NK-92 treated with Interleukin-12 subunit alpha and Interleukin-12 subunit beta, amount 100 ng/mL, for 24 hours (cell line): ENCODE measurements around the gene PCGF2.

ENCODE experiments used
- DNase-seq: peaks from one replicate; lab custom pipeline; 2025; lab: John Stamatoyannopoulos, UW

Gene PCGF2

DNA sequence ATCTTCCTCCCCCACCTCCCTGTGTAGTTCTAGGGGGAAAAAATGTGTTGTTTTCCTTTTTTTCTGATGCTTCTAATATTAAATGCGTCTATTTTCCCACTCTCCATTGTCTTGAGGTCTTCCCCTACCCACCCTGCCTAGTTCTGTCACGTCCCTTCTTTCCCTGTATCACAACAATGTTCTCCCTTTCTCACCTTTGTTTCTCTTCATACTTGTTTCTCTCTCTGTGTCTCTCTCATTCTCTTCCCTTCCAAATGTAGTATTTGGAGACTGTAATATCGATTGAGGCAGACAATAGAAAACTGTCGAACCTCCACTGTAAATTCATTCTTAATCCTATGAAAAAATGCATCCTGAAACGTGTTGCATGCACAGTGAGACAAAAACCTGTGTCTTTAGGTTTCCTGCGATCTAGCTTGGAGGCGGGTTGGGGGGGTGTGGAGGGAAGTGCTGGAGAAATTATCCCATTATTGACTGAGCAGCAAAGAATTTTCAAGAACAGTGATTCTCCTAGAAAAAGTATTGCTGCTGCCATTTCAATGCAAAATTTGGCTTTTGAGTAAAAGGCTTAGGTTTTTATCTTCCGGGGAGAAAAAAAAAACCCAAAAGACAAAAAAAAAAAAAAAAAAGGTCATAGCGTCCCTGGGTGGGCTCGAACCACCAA lies 3.1 kb upstream of the PCGF2 start:
- DNase-seq, result no peak

DNA sequence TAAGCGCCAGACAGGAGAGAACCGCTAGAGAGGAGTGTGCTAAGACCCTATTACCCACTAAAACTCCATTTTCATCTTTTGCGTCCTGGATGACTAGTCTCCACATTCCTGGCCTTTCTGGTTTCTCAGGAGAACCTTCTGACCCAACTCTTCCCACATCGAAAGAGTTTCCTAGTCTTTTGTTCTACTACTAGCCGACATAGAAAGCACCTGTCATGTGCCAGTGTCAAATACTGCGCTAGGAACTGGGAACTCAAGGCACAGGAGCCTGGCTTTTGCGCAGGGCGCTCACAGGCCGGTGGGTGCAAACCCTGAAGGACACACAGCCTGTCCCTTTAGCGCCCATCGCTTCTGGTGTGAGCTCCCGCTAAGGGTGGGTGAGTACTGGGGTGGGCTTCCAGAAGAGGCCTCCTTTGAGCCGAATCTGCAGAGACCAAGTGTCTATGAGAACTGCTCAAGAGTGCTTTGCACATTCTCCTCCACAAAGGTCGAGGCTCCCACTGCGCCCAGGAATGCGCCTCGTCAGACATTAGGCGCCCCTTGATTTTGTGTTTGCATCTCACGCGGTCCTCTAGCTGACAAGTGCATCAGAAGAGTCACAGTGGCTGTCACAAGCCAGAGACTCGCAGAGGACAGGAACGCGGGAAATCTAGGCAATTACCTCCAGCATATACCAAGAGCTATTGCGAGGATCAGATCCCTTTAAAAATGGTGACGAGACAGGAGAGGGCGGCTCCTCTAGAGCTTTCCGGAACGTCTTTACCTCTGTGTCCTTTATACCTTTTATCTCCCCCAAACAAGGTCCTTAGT lies 2.4 kb upstream of the PCGF2 start:
- DNase-seq, result no peak

DNA sequence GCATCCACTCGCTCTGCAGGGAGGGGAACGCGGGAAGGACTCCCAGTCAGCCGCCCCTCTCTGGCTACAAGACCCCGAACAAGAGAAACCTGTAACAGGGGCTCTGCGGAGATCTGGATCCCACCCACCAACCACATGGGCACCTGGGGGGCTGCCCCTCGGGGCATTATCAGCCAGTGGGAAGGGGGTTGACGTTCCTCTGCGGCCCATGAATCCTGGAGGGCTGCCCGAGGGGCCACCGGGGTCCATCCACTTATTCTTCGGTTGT lies 1.8 kb upstream of the PCGF2 start:
- DNase-seq, result no peak

DNA sequence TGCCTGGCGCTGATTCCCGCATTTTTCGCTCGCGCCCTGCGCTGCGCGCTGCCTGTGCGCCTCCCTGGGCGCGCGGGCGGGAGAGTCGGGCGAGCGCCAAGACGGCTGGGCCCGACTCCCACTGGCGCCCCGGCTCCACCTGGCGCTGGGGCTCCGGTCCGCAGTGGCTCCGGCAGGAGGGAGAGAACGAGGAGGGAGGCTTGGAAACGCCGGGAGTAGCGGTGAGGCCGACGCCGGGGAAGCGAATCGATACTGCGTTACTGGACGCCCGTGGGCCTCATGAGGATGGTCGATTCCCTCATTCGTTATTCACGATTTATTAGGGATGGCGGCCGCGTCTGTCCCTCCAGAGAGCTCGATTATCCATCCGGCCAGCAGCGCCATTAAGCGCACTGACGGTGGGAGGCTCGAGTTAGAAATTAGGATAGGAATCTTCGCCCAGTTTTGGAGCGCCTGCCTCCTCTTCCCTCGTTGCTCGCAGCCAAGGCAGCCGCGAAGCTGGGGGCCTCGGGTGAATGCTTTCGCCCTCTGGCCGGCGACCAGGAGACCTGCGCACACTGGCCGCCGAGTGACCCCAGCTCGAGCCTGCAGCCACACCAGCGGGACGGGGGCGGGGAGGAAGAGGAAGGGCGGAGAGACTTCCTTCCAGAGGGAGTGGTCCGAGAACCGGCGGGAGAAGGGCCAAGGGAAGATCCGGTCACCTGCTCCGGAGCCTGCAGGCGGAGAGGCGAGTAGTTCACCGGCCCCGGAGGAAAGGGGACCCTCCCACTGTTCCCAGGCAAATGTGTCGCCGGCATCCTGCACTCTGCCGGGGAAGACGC lies 1.3 kb upstream of the PCGF2 start:
- DNase-seq, result no peak

DNA sequence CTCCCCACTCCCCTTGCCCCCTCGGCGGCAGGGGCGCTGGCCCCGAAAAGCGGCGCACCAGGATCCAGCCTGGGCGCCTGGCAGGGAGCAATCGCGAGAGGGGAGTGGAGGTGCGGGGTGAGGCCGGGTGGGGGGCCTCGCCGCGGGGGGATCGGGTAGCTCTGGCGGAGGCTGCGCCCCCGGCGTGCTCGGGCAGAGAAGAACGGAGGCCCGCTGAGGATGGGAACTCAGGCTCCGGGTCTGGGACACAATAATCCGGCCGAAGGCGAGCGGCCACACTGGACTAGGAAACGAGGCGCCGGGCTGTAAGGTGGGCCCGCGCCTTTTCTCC lies 721 bp upstream of the PCGF2 start:
- no peak for DNase-seq

DNA sequence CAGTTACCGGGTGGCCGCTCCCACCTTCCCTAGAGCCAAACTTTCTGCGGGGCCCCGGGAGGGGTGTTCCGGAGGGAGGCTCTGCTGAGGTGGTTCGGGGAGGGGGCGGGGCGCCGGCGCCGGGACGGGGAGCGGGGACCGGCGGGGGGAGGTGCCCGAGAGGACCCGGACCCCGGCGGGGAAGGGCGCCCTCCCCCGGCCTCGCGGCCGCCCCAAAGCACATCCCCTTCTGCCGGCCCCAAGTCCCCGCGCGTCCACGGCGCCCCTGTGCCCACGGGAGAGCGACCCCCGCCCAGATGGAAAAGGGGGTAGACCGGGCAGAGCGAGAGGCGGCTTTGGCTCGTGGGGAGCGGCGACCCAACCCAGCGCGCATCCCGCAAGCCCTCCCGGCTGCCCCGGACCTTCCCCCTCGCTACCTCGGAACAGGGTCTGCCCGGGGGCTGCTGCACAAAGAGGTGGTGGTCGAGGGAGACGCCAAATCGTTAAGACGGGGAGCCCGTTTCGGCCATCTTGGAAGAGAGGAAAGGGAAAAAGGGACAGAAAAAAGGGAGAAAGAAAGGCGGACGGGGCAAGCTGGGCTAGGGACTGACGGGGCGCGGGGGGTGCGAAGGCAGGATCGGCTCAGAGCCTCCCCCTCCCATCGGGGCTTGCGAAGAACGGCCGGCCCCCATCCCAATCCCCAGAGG lies 530 bp downstream of the PCGF2 start:
- no peak for DNase-seq

DNA sequence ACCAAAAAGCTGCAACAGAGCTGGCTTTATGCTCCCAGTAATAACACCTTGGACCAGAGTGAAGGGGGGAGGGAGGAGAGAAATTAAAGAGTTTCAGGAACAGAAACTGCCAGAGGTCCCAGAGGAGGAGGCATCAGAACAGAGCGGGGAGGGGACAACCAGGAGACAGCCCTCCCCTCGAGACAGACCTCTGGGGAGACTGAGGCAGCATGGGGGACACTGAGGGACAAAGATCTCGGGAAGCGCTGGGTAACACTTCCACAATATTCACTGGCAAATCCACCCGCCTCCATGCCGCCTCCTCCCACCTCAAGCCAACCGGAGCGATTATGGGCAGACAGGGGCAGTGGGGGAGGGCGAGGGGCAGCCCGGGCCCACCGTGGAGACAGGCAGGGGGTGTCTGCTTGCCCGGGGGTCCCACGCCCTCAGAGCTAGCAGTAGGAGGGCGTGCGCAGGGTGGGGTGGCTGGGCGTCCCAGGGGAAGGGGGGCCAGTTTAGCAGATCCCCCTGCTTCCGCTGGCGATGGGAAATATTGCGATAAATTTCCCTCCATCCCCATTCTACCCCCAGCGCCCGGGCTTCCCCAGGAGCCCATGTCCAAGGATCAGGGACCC lies 1.2 kb downstream of the PCGF2 start:
- DNase-seq, result no peak

DNA sequence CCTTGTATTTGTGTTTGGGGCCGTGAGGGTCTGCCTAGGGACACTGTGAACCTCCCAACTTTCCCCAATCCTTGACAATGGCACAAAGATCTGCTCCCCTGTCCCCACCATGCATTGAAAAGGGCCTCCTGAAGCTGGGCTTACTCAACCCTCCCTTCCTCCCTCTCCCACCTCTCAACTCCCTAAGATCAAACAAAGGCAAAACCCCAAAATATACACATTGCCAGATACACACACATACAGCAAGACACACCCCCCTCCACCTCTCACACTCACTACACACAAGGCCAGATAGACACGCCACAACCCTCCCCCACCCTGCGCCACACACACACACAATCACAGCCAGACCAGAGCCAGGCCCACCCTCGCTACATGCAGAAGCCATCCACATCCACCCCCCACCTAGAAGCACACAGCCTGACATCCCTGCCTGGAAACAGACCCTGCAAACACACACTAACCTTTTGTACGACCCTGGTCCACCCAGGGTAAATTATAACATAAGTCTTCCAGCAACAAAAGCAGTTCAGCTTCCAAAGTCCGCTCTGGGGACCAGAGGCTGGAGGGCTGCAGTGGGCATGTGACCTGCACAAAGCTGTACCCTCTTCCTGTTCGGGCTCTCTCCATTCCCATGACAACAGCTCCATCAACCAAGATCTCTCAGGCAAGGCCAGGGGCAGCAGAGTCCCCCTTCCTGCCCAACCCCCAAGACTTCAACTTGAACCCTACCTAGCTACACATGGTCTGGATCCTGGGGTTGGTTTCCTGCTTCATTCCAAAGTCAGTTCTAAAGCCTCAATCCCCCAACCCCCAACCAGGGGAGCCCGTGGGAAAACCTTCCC lies 1.9 kb downstream of the PCGF2 start:
- no peak for DNase-seq

DNA sequence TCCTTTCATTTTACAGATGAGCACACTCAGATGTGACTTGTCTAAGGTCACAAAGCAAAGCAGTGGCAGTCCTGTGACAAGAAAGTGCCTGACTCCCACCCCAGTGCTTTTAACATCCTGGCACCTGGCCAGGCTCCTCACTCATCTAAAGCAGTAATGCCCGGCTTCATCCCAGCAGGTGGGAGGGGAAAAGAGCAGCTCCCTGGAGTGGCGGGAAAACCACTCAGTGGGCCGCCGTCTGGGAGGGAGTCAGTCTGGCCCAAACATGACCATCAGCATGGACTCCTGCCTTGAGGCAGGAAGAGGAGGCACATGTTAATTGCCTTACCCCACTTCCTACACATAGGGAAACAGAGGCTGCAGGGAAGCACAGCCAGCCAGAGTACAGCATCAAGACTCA lies 2.6 kb downstream of the PCGF2 start:
- DNase-seq, result no peak

DNA sequence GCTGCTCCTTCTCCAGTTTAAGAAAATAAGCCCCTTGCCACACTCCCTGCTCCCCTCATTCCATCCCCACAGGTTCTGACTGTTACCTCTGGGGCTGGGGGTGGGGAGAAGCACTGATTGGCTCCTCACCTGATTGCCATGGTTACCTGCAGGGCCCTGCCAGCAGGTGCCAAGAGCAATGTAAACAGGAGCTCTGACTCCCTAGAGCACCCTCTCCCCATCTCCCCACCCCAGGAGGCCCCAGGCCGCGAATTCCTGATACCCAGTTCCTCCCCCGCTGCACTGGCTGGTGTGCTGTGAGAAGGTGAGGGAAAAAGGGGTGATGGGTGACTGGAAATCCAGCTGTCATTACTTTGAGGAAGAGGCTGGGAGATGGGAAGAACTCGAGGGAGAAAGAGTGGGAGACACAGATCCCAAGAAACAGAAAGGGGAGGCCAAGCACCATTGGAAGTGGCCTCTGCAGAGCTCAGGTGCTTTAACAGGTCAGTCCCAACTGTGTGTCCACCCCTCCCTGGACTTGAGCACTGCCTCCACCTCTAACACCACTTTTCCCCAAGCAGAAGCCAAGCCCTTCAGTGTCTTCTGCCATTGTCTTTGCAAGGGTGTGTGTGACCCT lies 4.5 kb downstream of the PCGF2 start:
- DNase-seq, result no peak

DNA sequence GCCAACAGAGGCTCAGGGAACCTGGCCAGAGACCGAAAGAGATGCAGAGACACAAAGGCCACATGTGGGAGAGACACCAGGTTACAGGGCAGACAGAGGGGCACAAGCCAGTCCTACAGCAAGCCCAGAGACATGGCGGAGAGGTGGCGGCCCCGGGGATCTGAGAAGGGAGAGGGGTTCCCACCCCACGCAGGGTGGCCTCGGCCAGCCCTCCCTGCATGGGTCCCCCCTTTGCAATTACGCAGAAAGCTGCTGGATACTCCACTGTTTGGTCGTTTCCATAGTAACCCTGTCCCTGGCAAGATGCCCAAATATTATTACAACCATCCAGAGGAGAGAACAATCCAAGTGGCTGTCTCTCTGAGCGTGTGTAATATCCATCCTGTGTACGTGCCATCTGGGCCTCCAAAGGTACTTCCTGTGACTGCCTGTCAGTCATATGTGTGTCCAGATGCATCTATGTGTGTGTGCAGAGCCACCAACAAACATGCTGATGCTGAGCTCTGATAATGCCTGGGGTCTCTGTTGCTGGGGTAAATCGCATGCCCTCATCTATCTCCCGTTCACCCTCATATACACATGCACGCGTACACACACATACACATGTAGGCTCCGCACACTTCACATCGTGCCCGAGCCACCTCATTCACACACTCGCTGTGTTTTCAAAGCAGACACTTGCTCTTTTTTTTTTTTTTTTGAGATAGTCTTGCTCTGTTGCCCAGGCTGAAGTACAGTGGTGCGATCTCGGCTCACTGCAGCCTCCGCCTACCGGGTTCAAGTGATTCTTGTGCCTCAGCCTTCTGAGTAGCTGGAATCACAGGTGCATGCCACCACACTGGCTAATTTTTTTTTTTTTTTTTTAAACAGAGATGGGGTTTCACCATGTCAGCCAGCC lies 5.5 kb downstream of the PCGF2 start:
- no peak for DNase-seq

DNA sequence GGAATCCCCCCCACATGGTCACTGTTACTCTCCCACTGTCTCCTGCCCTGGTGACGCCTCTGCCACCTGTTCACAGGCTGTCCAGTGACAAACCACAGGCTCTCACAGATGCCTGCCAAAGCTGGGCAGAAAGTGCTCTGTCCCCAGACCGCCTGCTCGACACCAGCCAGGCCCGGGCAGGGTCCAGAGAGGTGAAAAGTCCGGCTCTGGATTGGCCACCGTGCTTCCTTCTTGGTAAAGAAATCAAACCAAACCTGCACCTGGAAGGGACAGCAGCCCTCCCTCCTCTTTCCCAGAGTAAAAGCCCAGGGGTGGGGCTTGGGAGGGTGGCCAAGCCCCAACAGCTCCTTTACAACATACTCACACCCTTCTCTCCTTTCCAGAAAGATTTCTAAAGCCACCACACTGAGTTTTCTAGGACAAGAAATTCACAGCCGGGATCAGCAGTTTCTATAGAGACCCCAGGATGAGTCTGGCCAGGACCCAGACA lies 6.2 kb downstream of the PCGF2 start:
- DNase-seq, result no peak

DNA sequence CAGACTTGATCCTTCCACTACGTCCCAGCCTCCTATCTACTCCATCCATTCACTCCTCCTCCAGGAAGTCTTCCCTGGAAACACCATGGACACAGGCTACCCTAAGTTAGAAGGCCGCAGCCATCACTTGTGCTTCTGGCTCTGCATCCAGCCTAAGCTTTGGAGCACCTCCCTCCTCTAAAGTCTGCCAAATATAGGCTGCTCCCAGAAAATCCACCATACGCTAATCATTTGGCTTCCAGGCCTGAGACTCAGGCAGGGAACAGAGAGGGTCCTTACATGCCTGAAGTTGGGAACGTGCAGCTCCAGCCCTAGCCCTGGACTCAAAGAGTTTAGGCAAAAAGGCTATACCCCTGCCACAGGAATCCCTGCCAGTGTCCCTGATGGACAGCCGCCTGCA lies 6.7 kb downstream of the PCGF2 start:
- DNase-seq, result no peak

DNA sequence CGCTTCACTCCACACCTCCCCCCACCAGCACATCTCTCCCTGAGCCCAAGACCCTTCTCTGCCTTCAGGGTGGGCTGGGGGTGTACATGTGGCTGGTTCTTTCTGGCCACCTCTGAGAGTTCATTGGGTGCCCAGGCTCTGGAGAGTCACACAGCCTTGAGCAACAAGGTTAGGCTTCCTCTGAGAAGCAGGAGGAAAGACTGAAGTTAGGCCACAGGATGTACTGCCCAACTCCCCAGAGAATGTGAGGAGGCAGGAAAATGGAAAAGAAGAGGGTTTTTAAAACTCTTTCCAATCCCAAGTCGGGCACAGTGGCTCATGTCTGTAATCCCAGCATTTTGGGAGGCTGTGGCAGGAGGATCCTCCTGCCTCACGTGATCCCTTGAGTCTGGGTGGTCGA lies 7.3 kb downstream of the PCGF2 start:
- DNase-seq, result no peak

DNA sequence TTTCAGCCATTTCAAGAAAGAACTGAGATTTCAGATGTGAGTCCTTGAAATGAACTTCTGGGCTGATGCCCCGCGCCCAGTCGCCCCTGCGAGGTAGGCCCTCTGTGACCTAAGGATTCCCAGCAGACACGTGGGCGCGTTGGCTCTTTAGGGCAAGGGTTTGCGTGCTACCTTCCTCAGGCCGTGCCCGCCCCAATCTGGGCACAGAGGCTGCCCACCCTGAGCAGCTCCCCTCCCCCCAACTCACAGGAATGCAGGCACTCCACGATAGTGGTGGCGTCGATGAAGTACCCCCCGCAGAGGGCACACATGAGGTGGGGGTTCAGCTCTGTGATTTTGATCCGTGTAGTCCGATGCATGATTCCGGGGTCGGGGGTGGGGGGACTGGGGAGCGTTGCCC lies 8.1 kb downstream of the PCGF2 start:
- DNase-seq, result no peak

DNA sequence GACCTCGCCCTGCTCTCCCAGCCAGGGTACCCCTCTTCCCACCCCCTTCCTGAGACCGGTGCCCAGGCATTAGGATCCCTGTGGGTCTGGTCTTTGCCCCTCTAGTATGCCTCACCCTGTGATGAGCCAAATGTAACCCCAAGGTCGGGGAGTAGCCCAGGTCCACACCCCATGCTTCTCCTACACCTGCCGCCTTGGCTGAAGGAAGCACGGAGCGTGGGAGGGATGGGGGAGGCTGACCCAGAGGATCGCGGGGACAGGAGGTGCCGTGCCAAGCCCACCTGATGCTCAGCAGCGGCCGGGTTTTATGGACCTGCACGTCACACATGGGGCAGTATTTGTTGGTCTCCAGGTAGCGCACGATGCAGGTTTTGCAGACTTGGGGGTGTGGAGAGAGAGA lies 8.8 kb downstream of the PCGF2 start:
- no peak for DNase-seq

DNA sequence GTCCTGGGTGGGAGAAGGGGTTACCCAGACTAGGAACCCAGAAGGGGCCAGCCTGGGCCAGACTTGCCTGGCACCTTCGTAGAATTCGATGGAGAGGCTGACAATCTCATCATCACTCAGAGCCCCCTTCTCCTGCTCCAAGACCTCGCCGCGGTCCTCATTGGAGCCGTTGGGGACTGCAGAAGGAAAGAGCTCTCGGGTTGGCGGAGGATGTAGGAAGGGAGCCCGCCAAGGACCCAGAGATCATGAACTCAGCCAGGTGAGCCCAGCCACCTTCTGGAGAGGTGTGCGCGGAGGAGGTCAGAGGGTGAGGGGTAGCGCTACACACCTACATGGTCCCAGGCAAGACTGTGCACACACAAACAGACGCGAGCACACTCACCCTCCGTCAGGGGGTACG lies 9.4 kb downstream of the PCGF2 start:
- no peak for DNase-seq

DNA sequence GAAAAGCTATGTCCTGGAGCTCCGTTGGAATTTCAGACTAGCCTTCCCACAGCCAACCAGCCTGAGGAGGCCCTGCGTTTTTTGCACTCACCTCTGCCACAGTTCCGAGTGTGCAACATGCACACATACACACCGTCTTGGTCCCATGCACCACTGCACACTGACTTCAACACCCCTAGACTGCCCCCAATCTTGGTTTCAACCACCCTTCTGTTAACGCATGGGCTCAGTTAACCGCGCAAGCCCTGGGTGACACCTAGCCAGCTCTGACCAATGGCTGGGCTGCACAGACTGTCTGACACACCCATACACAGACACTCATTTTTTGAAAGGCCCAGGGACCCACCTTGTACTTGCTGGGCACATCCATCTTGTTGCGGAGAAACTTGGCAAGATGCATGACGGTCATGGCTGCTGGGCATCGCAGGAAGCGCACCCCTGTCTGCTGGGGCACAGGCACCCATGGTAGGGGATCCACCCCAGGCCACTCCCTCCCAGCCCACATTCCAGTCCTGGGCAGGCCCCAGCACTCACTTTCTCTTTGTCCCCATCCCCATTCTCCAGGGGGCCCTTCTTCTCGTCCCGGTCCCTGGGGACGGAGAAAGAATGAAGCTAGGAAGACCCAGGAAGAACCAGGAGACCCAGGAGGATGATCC lies 10.0 kb downstream of the PCGF2 start:
- no peak for DNase-seq
